GM15510 (cell line): ENCODE results near the gene NR2F6.

Source experiments
- POLR2A ChIP-seq: IDR thresholded peaks from 3 replicates; pipeline ENCODE4 v1.6.1; 2011; ENCODE audit warnings: borderline replicate concordance; ENCODE audit not compliant: insufficient read length; ENCODE audit errors: extremely low read depth

The NR2F6 gene

DNA sequence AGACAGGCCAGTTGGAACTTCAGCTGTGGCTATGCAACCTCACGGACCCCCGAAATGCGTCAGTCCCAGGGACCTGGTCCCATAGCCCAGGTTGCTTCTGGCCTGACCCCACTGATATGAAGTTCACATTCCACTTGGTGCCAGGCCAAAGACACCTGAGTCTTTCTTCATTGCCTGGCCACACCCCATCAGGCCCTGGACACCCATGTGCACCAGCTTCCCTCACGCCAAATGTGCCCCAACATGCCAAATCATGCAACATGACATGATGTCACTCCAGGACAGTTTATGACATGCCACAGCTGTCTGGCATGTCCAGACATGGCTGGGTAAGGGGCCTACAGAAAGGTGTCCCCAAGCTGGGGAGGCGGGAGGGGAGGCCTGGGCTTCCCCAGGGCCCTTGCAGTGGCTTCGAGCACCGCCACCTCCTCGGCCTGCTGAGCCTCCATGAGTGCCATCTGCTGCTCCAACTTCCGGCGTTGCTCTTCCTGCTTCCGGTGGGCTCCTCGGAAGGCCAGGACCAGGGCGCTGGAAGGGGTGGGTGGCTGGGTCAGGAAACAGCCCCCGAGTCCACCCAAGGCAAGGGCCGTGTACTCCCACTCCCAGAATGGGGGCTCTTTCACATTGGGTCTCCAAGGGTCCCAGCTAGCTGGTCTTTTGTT is 4.3 kb upstream of the NR2F6 start:
- TF ChIP-seq POLR2A = no peak

DNA sequence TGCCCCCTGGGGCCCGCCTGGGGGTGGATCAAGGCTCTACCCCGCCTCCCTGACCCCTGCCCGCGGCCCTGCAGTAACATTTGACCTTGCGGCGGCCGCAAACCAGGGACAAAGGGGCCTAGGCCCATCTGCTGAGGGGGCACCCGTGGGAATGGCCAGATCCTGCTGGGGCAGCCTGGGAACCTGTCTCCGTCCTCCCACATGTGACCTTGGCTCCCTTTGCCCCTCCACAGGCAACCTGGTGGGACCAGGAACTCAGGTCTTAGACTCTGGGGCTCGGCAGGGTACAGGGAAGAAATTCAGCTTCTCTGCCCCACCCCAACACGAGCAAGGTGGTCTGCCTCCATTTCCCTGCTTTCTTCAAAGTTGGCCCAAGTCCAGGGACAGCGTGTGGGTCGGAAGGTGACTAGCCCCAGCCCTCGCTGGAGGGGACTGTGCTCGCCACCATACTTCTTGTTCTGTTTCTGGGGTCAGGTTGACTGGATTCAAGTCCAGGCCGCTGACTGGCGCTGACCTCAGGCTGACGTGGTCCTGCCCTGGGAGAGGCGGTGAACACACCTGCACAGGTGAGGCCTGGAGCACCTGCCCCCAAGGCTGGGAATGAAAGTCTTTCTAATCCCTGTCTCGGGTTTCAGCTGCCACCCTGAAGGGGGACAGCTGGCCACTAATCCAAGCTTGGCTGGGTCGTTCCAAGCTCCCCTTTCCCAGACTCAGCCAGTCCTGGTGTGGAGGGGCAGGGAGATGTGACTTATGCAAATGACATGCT is 2.5 kb upstream of the NR2F6 start:
- TF ChIP-seq POLR2A = no peak

DNA sequence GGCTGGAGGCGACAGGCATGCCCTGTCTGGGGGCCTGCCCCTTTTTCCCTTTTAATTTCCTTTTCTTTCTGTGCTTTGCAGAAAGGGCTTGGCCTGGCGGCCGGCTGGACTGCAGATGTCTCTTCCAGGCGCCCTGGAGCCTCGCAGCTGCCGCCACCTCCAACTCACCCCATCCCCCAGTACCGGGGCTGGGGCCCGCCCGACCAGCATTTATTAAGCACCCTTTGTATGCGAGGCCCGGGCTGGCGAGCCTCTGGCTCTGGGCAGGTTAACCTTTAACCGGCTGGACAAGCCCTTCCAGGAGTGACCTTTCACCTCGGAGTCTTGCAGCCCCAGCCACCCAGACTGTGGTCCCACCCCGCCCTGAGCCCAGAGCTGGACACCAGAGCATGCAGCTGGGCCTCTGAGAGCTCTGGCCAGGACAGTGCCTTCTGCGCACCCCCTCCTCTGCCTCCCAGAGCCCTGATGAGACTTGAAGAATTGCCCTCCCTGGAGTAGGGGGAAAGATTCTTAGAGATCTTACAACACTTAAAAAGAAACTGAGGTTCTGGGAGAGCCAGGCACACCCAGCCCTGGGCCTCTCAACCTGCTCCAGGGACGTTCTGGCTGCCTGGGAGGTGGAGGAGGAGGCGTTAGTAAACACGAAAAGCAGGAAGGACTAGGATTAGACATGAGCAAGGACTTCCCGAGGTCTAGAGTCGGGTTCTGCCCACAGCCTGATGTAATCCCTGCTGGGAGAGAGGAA is 1.1 kb upstream of the NR2F6 start:
- TF ChIP-seq POLR2A = no peak

DNA sequence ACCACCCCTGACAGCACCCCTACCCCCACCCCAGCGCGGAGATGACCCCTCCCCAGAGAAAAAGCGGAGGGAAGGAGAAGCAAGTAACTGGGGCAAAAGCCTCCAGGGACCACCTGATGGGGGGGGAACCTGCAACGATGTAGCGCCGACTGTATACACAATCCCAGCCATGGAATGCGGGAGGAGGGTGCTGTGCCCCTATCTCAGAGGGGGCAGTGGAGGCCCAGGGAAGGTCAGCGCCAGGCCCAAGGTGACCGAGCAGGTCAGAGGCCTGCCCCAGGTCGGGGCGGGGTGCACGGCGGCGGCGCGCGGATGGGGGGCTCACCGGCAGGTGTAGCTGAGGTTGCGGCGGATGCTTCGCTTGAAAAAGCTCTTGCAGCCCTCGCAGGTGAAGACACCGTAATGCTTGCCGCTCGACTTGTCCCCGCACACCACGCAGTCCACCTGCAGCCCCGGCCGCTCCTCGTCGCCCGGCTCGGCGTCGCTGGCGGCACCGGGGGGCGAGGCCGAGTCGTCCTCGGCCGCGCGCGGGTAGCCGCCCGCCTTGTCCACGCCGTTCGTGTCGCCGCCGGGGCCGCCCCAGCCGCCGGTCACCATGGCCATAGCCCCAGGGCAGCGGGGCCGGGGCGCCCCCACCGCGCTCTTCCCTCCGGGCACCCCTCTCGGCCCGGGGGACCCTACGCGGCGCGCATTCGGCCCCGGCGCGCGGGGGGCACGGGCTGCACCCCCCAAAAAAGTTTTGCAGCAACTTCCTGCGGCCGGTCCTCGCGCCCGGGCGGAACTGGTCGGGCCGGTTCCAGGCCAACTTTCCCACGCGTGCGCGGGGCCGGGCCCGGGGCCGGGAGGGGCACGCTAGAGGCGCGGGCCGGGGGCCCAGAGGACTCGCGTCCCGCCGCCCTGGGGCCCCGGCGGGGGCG is 843 bp downstream of the NR2F6 start:
- no peak for TF ChIP-seq POLR2A

DNA sequence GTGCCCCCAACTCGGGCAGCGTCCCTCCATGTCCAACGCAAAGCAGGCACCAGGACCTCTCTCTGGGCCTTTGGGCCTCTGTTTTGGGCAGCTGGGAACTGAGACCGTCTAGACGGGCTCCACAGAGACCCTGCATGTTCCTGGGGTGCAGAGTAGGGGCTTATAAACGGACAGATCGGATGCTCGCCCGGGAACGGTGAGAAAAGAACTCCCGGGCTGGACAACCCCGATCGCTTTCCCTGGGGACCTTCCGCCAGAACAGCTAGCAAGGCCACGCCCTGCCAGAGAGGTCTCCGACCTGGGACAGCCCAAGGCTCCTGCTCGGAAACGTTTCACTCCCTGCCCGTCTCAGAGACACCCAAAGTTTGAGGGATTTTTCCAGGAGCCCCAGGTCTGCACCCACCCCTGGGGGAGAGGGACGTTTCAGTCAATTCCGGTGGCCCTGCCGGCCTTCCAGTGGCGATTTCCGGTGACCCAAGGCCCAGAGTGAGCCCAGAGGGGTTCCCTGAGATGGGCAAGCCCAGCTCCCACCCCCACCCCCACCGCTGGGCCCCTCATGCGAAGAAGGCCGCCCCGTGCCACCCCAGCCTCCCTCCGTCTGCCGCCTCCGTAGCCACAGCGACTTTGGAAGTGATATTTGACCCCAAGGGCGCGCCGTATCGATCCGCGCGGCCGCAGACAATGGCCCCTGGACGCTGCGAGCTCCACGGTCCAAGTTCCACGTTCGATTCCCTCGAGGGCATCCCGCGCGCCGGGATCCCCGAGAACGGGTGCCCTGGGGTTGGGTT is 1.7 kb downstream of the NR2F6 start:
- no peak for TF ChIP-seq POLR2A

DNA sequence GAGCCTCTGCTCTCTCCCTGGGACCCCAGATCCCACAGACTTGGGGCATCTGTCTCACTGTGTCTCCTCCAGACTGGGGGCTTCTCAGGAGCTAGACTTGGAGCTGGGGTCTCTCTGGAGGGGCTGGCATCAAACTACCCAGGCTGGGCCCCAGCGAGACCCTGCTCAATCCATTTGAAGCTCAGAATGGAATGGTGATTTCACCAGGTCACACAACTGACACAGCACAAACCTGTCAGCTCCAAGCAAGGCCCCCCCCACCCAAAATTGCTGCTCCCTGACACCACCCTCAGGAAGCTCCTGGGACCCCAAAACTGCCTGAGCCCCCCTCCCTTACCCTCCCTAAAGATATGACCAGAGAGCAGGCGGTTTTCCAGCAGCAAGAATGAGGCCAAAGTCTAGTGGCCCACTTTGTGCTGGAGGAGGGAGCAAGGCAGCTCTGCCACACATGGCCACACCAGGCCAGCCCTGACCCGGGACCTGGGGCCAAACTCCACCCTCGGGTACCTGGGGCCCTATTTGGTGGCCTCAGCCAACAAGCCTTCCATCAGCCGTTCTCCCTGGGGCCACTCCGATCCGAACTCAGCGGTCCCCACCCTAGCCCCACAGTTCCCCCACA is 2.4 kb downstream of the NR2F6 start:
- no peak for TF ChIP-seq POLR2A

DNA sequence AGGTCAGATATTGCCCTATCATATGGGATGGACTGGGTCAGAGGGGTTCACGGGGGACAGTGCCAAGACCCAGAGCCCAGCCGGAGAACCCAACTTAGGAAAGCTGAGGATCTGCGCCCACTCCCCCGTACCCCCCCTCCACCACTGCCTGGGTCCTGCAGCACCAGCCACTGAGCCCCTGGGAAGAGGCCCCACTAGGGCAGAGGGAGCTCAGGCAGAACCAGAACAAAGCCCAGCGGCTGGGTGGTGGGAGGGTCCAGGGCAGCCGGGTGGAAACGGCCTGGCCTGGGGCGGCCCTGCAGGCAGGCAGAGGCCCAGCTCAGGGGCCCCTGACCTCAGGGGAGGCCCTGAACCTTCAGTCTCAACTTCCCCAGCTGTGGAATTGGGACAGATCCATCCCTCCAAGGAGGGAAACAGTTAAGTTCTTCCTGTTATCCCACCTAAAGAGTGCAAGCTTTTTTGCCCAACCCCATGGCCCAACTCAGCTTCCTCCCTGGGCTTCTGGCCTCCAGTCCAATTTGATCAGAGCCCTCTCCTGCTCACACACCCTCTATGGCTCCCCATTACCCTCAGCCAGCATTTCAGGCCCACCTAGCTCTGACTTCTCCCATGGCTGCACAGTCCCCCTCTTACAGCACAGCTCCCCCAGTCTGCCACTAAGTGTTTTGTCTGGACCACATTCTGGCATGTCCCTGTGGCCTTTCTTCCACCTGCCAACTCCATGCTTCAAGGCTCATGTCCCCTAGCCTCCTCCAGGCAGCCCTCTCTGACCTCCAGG is 3.1 kb downstream of the NR2F6 start:
- no peak for TF ChIP-seq POLR2A

DNA sequence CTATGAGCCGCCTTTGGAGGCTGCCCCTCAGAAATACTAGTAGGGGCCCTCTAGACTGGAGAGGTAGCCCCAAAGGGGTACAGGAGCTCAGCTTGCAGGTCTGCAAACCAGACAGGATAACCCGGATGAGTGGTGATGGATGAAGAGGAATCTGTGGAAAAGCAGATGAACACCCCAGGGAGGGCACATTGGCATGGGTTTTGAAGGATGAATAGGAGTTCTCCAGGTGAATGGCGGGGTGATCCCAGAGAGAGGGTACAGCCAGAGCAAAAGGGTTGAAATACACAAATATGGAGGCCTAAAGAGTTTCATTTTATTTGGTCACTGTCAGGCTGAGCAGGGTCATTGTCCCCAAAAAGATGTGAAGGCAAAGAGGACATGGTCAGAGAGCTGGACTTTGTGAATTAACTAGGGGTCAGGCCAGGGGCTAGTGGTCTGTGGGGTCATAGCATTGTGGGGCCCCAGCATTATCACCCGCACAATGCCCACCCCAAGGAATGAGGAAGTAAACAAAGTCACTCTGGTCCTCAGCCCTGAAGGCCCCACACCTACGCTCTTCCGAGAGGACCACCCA is 4.8 kb downstream of the NR2F6 start:
- no peak for TF ChIP-seq POLR2A

DNA sequence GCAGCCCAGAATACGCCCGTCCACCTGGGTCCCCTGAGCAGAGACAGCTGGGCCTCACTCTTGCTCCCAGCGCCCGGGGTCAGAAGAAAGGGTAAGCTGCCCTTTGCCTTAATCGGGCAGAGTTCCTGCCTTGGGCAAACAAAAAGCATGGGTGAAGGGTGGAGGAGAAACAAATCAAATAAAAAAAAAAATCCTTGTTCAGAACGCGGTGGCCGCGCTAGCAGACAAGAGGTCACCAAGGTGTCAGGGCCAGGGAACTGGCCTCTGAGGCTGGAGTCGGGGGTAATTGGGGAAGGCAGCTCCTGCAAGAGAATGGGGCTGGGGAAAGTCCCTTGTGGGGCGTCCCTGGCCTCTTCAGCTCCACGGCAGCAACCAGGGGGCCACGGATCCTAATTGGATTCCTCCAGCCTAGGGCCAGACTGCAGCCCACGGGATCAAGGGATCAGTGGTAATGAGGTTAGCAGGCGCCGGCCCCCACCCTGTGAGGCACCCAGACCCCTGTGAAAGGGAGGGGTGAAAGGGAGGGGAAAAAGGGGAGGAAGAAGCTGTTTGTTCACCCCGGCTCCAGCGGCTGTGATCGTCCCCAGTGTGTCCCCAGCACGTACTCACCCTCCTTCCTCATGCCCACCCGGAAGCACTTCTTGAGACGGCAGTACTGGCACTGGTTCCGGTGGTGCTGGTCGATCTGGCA is 5.5 kb downstream of the NR2F6 start:
- no peak for TF ChIP-seq POLR2A

DNA sequence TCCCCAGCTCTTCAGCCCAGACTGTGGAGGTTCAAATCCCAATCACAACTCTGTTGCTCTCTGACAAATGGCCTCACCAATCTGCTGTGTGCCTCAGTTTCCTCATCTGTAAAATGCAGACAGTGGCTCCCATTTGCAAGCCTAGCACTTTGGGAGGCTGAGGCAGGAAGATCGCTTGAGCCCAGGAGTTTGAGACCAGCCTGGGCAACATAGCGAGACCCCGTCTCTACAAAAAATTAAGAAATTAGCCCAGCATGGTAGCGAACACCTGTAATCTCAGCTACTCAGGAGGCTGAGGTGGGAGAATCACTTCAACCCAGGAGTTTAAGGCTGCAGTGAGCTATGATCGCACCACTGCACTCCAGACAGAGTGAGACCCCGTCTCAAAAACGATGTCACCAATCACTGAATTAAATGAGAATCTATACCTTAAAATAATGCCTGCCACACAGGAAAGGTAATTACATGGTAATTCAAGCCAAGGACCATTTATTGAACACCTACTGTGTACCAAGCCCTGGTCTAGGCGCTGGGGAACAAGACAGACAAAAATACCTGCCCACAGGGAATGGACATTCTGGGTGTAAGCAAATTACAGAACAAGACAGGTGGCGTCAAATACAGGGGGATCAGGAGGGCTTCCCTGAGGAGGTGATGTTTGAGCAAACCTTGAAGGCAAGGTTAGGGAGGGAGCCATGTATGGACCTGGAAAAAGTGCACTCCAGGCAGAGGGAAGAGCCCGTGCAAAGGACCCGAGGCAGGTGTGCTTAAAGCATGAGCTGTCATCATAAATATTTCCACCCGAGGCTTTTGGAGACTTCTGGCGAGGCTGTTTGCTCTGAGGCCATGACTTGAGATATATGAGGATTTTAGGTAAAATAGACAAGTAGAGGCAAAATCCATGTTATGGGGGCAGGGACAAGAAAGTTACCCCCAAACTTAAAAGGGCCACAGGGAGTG is 7.7 kb downstream of the NR2F6 start:
- no peak for TF ChIP-seq POLR2A

DNA sequence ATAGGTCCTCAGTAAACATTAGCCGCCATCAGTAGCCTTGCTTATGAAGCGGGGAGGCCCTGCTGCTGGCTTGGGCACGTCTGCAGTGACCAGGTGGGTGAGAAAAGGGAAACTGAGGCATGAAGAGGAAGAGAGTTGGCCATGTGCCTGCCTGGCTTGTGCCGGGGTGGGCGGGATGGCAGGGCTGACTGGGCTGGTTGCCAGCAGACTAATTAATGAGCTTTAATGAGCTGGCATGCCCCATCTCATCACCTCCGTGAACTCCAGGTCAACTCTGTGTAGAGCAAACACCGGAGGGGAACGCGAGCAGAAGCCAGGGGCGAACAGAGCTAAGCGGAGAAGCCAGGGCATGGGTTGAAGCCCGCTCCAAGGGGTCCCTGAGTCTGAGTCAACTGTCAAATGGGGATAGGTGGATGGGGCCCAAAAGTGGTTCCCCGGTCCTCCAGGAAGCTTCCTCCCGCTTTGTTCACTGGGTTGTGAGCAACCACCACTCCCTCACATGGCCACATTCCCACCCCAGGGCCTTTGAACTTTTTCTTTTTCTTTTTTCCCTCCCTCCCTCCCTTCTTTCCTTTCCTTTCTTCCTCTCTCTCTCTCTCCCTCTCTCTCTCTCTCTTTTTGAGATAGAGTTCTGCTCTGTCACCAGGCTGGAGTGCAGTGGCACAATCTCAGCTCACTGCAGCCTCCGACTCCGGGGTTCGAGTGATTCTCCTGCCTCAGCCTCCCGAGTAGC is 8.7 kb downstream of the NR2F6 start:
- no peak for TF ChIP-seq POLR2A
